Neural progenitor cell (in vitro differentiated cells): ENCODE measurements around the gene KLHL30. TPM values are rescaled to one million over a fixed set of nuclear protein-coding genes. Genes with fewer than 3 reads are reported as not detected.
A peak's percentile ranks its signal among the peaks of the same experiment; 100 is the strongest.

ENCODE experiments used
- DNase-seq: peaks from one replicate; pipeline ENCODE4 v3.0.0-alpha.2; 2016; ENCODE audit warnings: low spot score
- H2AFZ ChIP-seq: fragments of 200-600 bp; sonication (generic); replicated peaks from 2 replicates; pipeline ENCODE4 v1.6.1; 2016; ENCODE audit warnings: antibody characterized with exemption
- H3F3A ChIP-seq: fragments of 200-600 bp; sonication (generic); 2 replicates; pipeline ENCODE4 v1.6.1; 2016; ENCODE audit warnings: antibody characterized with exemption, low read depth
- H3K27ac ChIP-seq: fragments of 200-600 bp; sonication (generic); 2 replicates; pipeline ENCODE4 v1.5.1; 2016; ENCODE audit warnings: mild to moderate bottlenecking
- H3K27me3 ChIP-seq: fragments of 200-600 bp; sonication (generic); 2 replicates; pipeline ENCODE4 v1.6.1; 2016; ENCODE audit warnings: mild to moderate bottlenecking, moderate library complexity
- H3K36me3 ChIP-seq: fragments of 200-600 bp; sonication (generic); 2 replicates; pipeline ENCODE4 v1.5.1; 2016
- H3K4me1 ChIP-seq: fragments of 200-600 bp; sonication (generic); 2 replicates; pipeline ENCODE4 v1.6.1; 2016; ENCODE audit warnings: mixed run types
- H3K4me2 ChIP-seq: fragments of 200-600 bp; sonication (generic); 2 replicates; pipeline ENCODE4 v1.6.1; 2016
- H3K4me3 ChIP-seq: fragments of 200-600 bp; sonication (generic); 2 replicates; pipeline ENCODE4 v1.5.1; 2016
- H3K79me2 ChIP-seq: fragments of 200-600 bp; sonication (generic); 2 replicates; pipeline ENCODE4 v1.6.1; 2016; ENCODE audit warnings: low read depth
- H3K9ac ChIP-seq: fragments of 200-600 bp; sonication (generic); 2 replicates; pipeline ENCODE4 v1.6.1; 2016
- H3K9me3 ChIP-seq: fragments of 200-600 bp; sonication (generic); 2 replicates; pipeline ENCODE4 v1.5.1; 2016; ENCODE audit warnings: low read depth
- H4K20me1 ChIP-seq: fragments of 200-600 bp; sonication (generic); 2 replicates; pipeline ENCODE4 v1.6.1; 2016; ENCODE audit warnings: low read depth
- H3K27ac Mint-ChIP-seq: 3 replicates; pipeline ENCODE4 v1.8.0; 2021; ENCODE audit warnings: mixed read lengths
- H3K27me3 Mint-ChIP-seq: 2 replicates; pipeline ENCODE4 v1.8.0; 2022; ENCODE audit warnings: low read depth, mild to moderate bottlenecking, inconsistent platforms, moderate library complexity, mixed read lengths; ENCODE audit not compliant: insufficient read depth
- H3K36me3 Mint-ChIP-seq: 3 replicates; pipeline ENCODE4 v1.8.0; 2021; ENCODE audit warnings: mixed read lengths
- H3K4me1 Mint-ChIP-seq: 3 replicates; pipeline ENCODE4 v1.8.0; 2021; ENCODE audit warnings: mixed read lengths
- H3K4me3 Mint-ChIP-seq: 3 replicates; pipeline ENCODE4 v1.8.0; 2021; ENCODE audit warnings: mild to moderate bottlenecking, moderate library complexity, mixed read lengths
- H3K9me3 Mint-ChIP-seq: 3 replicates; pipeline ENCODE4 v1.8.0; 2020; ENCODE audit warnings: mixed read lengths
- CTCF ChIP-seq: fragments of 200-600 bp; sonication (generic); IDR thresholded peaks from 2 replicates; pipeline ENCODE4 v1.5.1; 2017; ENCODE audit warnings: antibody characterized with exemption, mild to moderate bottlenecking
- EZH2 ChIP-seq: fragments of 200-600 bp; sonication (generic); IDR thresholded peaks from 2 replicates; pipeline ENCODE4 v1.6.1; 2017; ENCODE audit warnings: antibody characterized with exemption, mild to moderate bottlenecking, moderate library complexity
- EZH2phosphoT487 ChIP-seq: fragments of 200-600 bp; sonication (generic); IDR thresholded peaks from 2 replicates; pipeline ENCODE4 v1.6.1; 2017; ENCODE audit warnings: antibody characterized with exemption
- total RNA-seq: library from RNA; depleted of rRNA; stranded (reverse); fragments of >200 nt; gene quantifications from 2 replicates; pipeline ENCODE4 v1.2.3, GENCODE V29; 2015; ENCODE audit warnings: low replicate concordance

KLHL30 gene
- total RNA-seq, 1 donor from 2014 or later = not detected

GRCh38 chr2:238136820-238137537 is 1.5 kb upstream of the KLHL30 start:
- Histone ChIP-seq H3K79me2 (no peaks in the 10 kb centered on the region), H3K27me3 (no peaks in the 10 kb centered on the region), H3F3A (no peaks in the 10 kb centered on the region), H4K20me1 (no peaks in the 10 kb centered on the region), H3K36me3 (no peaks in the 10 kb centered on the region), H3K9ac (no peak overlapping the region), H3K27ac (no peak overlapping the region), H3K4me3 (no peak overlapping the region), H3K4me1 (peaks cover 8% of the 10 kb centered on the region), H3K4me2 (no peak overlapping the region), H2AFZ (no peak overlapping the region), H3K9me3 (no peaks in the 10 kb centered on the region)
- no peaks in the 10 kb centered on the region for H3K9me3 Mint-ChIP-seq
- H3K4me3 Mint-ChIP-seq = no peak overlapping the region
- peaks cover 4% of the 10 kb centered on the region for H3K27me3 Mint-ChIP-seq
- H3K36me3 Mint-ChIP-seq = no peaks in the 10 kb centered on the region
- no peak for TF ChIP-seq EZH2
- no peak for TF ChIP-seq EZH2phosphoT487
- TF ChIP-seq CTCF = no peak
- no peaks in the 10 kb centered on the region for H3K4me1 Mint-ChIP-seq
- DNase-seq = no peak
- H3K27ac Mint-ChIP-seq = peak overlapping the region; percentile 83

GRCh38 chr2:238137885-238138284 is 583 bp upstream of the KLHL30 start:
- TF ChIP-seq EZH2phosphoT487 (no peak), CTCF (no peak), EZH2 (no peak)
- Mint-ChIP-seq H3K27ac (peak overlapping the region; percentile 46), H3K36me3 (no peaks in the 10 kb centered on the region), H3K4me1 (no peaks in the 10 kb centered on the region), H3K4me3 (no peak overlapping the region), H3K9me3 (no peaks in the 10 kb centered on the region), H3K27me3 (peaks cover 4% of the 10 kb centered on the region)
- H3K27me3 ChIP-seq = no peaks in the 10 kb centered on the region
- no peaks in the 10 kb centered on the region for H3F3A ChIP-seq
- H3K4me3 ChIP-seq = no peak overlapping the region
- no peak for DNase-seq
- no peaks in the 10 kb centered on the region for H3K9me3 ChIP-seq
- peaks cover 8% of the 10 kb centered on the region for H3K4me1 ChIP-seq
- H3K36me3 ChIP-seq = no peaks in the 10 kb centered on the region
- no peak overlapping the region for H3K9ac ChIP-seq
- H3K4me2 ChIP-seq = no peak overlapping the region
- H4K20me1 ChIP-seq = no peaks in the 10 kb centered on the region
- no peak overlapping the region for H2AFZ ChIP-seq
- no peaks in the 10 kb centered on the region for H3K79me2 ChIP-seq
- no peak overlapping the region for H3K27ac ChIP-seq

GRCh38 chr2:238139196-238140039 is 950 bp downstream of the KLHL30 start:
- Histone ChIP-seq H3K9ac (no peak overlapping the region), H3K4me1 (peaks cover 8% of the 10 kb centered on the region), H3K27me3 (no peaks in the 10 kb centered on the region), H3K36me3 (no peaks in the 10 kb centered on the region), H2AFZ (peak overlapping the region; percentile 68), H3K4me3 (no peak overlapping the region), H4K20me1 (no peaks in the 10 kb centered on the region), H3K79me2 (no peaks in the 10 kb centered on the region), H3K9me3 (no peaks in the 10 kb centered on the region), H3F3A (no peaks in the 10 kb centered on the region), H3K4me2 (no peak overlapping the region), H3K27ac (no peak overlapping the region)
- H3K9me3 Mint-ChIP-seq = no peaks in the 10 kb centered on the region
- no peak overlapping the region for H3K4me3 Mint-ChIP-seq
- peak; percentile 57 for DNase-seq
- H3K4me1 Mint-ChIP-seq = no peaks in the 10 kb centered on the region
- H3K27me3 Mint-ChIP-seq = peaks cover 6% of the 10 kb centered on the region
- no peak overlapping the region for H3K27ac Mint-ChIP-seq
- no peaks in the 10 kb centered on the region for H3K36me3 Mint-ChIP-seq
- TF ChIP-seq CTCF = peak; percentile 87
- no peak for TF ChIP-seq EZH2phosphoT487
